Medulla oblongata (tissue), 1 donor: ENCODE measurements around the gene COL25A1.
"Not testable (repeated sequence)": the region's sequence is repeated elsewhere in the genome, so short reads cannot be mapped to it uniquely, and the experiment has no call there.

Experiments used
- DNase-seq: peaks from one replicate; pipeline ENCODE4 v3.0.0-alpha.2; 2015; ENCODE audit errors: extremely low spot score

COL25A1 gene

DNA sequence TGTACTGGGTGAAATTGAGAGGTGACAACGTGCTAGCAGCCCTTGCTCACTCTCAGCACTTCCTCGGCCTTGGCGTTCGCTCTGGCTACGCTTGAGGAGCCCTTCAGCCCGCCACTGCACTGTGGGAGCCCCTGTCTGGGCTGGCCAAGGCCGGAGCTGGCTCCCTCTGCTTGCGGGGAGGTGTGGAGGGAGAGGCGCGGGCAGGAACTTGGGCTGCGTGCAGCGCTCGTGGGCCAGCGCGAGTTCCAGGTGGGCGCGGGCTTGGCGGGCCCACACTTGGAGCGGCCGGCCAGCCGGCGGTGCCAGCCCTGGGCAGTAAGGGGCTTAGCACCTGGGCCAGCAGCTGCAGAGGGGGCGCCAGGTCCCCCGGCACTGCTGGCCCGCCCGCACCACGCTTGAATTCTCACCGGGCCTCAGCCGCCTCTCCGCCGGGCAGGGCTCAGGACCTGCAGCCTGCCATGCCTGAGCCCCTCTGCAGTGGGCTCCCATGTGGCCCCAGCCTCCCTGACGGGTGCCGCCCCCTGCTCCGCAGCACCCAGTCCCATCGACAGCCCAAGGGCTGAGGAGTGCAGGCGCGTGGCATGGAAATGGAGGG, 290.1 kb downstream of the COL25A1 start:
- no peak for DNase-seq

DNA sequence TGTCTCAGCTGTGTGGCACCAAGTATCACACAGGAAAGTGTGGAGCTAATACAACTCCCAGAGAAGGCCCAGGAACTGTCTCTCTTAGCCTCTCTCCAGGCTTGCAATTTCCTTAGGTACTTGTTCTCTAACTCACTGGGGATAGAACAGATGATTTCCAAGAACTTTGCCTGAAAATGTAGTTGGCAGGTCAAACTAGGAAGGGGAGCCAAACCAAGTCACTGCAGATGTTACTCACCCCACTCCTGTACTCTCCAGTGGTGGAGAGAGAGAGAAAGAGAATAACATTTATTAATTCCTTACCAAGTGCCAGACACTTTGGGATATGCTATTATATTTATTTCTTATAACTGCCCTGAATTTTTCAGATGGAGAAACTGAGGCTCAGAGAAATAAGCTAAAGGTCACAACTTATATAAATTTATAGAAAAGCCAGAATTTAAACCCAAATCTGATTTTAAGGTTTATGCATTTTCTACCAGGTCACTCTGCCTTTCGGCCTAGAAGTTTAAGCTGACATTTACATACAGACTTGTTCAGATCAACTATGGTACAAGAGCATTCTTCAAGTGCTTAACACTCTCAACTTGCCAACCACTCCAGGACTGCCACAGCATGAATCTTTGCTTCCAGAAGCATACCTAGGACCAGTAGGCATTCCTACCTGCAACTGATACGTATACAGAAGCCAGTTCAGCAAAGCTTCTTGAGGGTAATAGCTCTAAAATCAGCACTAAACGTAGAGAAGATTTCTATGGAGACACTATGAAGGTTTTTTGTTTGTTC, 291.0 kb downstream of the COL25A1 start:
- DNase-seq: no peak

DNA sequence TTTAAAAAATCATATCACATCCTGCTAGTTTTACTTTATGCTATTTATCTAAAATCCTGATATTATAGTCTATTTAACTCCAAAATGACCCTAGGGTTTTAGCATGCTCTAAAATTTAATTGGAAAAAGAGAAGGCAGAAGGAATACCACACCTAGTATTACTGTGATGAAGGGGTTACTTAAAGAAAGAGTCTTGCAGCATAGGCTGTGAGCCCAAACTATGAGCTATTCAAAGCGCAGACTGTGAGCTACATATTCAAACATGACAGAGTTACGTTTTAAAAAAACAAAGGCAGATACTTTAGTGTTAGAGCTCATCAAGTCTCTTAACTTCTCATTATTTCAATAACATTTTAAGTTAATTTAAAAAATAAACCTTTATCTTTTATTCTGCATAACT, 291.9 kb downstream of the COL25A1 start:
- no peak for DNase-seq

GRCh38 chr4:109009909-109010308, 292.5 kb downstream of the COL25A1 start:
- no peak for DNase-seq

GRCh38 chr4:109007976-109008375, 294.5 kb downstream of the COL25A1 start:
- DNase-seq: no peak

DNA sequence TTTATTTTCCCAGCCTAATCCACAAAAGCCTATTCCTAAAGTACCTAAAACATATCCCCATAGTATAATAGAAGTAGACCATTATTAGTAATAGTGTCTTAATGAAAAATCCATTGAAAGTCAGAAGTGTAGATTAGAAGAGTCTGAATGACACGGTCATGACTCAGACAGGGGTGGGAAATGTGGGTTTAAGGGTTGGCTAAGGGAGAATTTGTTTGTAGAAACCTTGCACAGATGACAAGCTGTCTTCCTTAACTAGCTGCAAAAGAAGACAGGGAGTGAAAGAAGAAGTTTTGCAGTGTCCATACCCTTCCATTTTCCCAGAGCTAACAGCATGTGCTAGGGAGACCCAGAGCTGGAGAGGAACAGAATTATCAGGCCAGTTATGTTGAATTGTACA, 296.9 kb downstream of the COL25A1 start:
- no peak for DNase-seq

GRCh38 chr4:109004418-109004817, 298.0 kb downstream of the COL25A1 start:
- DNase-seq: no peak

GRCh38 chr4:109003964-109004363, 298.5 kb downstream of the COL25A1 start:
- DNase-seq: no peak

- no peak for DNase-seq
These were observed 310.7 kb downstream of the COL25A1 start for GRCh38 chr4:108991551-108992328.

- DNase-seq: no peak
These were observed 313.8 kb downstream of the COL25A1 start for GRCh38 chr4:108988464-108989195.

GRCh38 chr4:108984495-108984894, 318.0 kb downstream of the COL25A1 start:
- not testable (repeated sequence) for DNase-seq

DNA sequence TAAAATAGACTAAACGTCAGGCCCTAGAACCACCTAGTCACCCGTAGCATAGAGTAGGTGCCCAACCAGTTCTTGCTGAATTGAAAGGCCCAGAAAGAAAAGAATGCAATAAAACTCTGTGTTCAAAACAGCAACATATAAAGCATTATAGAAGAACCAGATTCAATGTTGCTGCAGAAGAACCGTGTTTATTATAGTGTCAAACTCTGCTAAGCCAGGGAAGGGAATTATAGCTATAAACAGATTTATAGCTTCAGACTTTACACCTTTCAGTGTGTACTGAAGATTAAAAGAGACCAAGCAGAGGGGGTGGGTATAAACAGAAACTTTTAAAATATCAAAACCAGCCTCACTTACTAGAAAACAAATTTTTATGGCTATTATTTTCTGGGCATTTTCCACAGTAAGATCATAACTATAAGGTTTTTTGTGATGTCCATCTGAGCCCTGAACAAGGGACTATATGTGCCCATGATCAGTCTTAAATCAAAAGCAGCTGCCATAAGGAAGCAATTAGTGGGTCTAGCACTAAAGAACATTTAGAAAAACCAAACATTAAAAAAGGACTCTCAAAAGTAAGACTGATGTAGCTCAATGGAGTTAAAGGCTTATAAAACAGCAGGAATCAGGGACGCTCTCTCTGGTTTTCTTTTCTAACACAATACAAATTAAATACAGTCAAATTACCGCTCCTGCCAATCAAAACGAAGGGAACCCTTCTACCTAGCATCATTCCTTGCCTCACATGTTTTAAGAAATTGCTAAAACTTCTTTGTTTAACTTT, 319.9 kb downstream of the COL25A1 start:
- DNase-seq: no peak

- no peak for DNase-seq
These were observed 321.8 kb downstream of the COL25A1 start for GRCh38 chr4:108980455-108981239.

DNA sequence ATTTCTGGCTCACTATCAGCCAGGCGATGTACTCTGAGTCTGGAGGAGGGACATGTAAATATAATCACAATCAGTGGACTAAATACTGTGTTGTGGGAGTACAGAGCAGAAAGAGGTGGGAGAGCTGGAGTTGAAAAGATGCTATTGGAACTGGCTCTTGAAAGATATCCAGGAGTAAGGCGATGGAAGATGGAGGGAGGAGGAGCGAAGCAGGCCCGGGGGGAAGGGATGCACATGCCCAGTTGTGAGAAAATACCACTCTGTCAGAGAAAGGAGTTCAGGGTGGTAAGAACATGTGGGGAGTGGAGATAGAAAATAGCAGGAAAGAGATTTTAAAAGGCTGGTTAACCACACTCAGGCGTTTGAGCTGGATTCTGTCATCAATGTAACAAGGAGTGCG, 322.7 kb downstream of the COL25A1 start:
- no peak for DNase-seq

DNA sequence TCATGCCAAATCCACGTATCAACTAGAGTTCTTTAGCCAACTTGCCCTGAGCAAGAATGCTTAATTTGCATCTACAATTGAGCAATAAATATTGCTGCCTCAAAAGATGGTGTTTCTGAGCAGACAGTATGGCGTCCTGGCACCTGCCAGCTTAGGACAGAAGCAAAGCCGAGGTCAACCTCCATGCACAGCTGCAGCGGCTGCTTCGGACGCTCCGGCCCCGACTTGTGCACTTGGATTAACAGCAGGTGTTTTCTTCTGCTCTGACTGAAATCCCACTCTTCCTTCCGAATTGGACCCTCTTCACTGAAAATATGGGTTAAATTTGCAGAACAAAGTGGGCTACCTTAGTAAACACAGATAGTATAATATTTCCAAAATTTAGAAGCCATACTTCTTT, 324.4 kb downstream of the COL25A1 start:
- no peak for DNase-seq

- DNase-seq: no peak
These were observed 329.7 kb downstream of the COL25A1 start for GRCh38 chr4:108972613-108973283.

DNA sequence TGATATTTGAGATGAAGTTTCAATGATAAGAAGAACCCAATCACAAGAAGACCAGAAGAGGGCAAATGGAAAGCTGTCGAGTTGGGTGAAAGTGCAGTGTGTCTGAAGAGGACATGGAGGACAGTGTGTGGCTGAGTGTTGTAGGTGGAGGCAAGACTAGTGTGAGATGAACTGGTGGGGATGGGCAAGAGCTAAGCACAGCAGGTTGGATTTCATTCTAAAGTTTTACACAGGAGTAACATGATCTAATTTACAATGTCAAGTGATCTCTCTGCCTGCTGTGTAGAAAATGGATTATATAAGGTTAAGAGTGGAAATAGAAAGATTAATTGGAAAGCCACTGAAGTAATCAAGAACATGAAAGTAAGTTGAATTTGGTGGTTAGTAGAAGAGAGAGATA, 331.0 kb downstream of the COL25A1 start:
- no peak for DNase-seq

GRCh38 chr4:108965472-108966076, 336.9 kb downstream of the COL25A1 start:
- DNase-seq: no peak

- DNase-seq: no peak
These were observed 337.4 kb downstream of the COL25A1 start for GRCh38 chr4:108965016-108965415.
